Endothelial cell (in vitro differentiated cells): ENCODE data around the gene CFAP46. TPM values are rescaled to one million over a fixed set of nuclear protein-coding genes. Genes with fewer than 3 reads are reported as not detected.

Experiments
- DNase-seq: peaks from one replicate; pipeline ENCODE4 v3.0.0; 2021; ENCODE audit warnings: low spot score
- H3K27ac Mint-ChIP-seq: one replicate; pipeline ENCODE4 v1.8.0; 2021; ENCODE audit warnings: mixed read lengths, inconsistent platforms; ENCODE audit not compliant: unreplicated experiment
- H3K27me3 Mint-ChIP-seq: one replicate; pipeline ENCODE4 v1.8.0; 2021; ENCODE audit warnings: mild to moderate bottlenecking, moderate library complexity, mixed read lengths, inconsistent platforms; ENCODE audit not compliant: unreplicated experiment
- H3K36me3 Mint-ChIP-seq: one replicate; pipeline ENCODE4 v1.8.0; 2021; ENCODE audit warnings: mild to moderate bottlenecking, low read depth, mixed read lengths, inconsistent platforms; ENCODE audit not compliant: unreplicated experiment
- H3K4me1 Mint-ChIP-seq: one replicate; pipeline ENCODE4 v1.8.0; 2021; ENCODE audit warnings: mild to moderate bottlenecking, mixed read lengths, inconsistent platforms; ENCODE audit not compliant: unreplicated experiment
- H3K4me3 Mint-ChIP-seq: one replicate; pipeline ENCODE4 v1.8.0; 2021; ENCODE audit warnings: mild to moderate bottlenecking, mixed read lengths, inconsistent platforms; ENCODE audit not compliant: unreplicated experiment
- H3K9me3 Mint-ChIP-seq: one replicate; pipeline ENCODE4 v1.8.0; 2021; ENCODE audit warnings: mixed read lengths, inconsistent platforms; ENCODE audit not compliant: unreplicated experiment
- total RNA-seq: library from RNA; stranded (reverse); fragmentation: NEBNext Ultra II Directional; extraction: Animal tissue kit (Norgen Biotek cat#: 25700); gene quantifications from one replicate; pipeline ENCODE4 v1.2.1, GENCODE V29; 2021; ENCODE audit not compliant: unreplicated experiment
- TF ChIP-seq, protein P1 (sequence below): fragments of 200-600 bp; sonication (generic); IDR thresholded peaks from one replicate; pipeline ENCODE4 v1.5.0; 2021; ENCODE audit warnings: antibody characterized with exemption; ENCODE audit not compliant: unreplicated experiment

CFAP46 gene
- total RNA-seq, 1 donor from 2014 or later: 0.95 TPM

DNA sequence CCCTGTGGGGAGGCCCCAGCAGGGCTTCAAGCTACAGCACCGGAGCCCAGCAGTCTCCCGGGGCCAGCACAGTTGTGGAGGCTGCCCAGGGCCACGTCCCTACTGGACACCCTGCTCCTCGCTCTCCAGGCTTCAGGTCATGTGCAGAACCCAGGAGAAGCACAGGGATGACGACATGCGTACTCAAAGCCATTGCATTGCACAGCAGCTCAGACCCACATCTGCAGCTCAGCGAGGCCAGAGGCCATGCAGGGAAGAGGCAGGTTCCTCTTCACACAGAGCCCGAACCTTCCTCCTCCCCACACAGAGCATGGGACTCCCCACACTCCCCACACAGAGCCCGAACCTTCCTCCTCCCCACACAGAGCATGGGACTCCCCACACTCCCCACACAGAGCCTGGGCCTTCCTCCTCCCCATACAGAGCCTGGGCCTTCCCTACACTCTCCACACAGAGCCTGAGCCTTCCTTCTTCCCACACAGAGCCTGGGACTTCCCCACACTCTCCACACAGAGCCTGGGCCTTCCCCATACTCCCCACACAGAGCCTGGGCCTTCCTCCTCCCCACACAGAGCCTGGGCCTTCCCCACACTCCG lies 12.3 kb downstream of the CFAP46 start:
- Mint-ChIP-seq H3K36me3 (peaks cover 4% of the 10 kb centered on the region), H3K4me1 (peaks cover 2% of the 10 kb centered on the region), H3K27me3 (peaks cover 17% of the 10 kb centered on the region), H3K9me3 (no peaks in the 10 kb centered on the region), H3K4me3 (no peak overlapping the region), H3K27ac (no peak overlapping the region)
- no peak for DNase-seq
- TF ChIP-seq, protein P1, sequence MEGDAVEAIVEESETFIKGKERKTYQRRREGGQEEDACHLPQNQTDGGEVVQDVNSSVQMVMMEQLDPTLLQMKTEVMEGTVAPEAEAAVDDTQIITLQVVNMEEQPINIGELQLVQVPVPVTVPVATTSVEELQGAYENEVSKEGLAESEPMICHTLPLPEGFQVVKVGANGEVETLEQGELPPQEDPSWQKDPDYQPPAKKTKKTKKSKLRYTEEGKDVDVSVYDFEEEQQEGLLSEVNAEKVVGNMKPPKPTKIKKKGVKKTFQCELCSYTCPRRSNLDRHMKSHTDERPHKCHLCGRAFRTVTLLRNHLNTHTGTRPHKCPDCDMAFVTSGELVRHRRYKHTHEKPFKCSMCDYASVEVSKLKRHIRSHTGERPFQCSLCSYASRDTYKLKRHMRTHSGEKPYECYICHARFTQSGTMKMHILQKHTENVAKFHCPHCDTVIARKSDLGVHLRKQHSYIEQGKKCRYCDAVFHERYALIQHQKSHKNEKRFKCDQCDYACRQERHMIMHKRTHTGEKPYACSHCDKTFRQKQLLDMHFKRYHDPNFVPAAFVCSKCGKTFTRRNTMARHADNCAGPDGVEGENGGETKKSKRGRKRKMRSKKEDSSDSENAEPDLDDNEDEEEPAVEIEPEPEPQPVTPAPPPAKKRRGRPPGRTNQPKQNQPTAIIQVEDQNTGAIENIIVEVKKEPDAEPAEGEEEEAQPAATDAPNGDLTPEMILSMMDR: no peak

DNA sequence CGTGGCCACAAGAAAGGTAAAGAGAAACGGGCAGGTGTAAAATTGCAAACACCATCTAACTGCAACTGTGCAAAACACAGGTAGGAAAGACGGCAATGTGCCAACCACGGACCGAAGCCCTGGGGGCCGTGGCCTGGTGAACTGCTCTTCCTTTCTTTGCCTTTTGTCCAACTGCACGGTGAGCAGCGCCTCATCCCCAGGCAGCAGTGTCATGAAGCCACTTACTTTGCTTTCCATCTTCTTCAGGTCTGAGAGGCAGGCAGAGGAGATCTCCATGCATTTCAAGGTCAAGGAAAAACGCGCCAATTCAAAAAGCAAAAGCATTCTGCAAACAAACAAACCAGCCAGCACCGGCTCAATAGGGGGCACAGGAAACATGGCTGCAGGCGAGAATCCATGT lies 12.9 kb downstream of the CFAP46 start:
- Mint-ChIP-seq H3K36me3 (peaks cover 4% of the 10 kb centered on the region), H3K9me3 (no peaks in the 10 kb centered on the region), H3K27ac (peak overlapping the region; percentile 3), H3K27me3 (peaks cover 18% of the 10 kb centered on the region), H3K4me3 (no peak overlapping the region), H3K4me1 (peaks cover 2% of the 10 kb centered on the region)
- TF ChIP-seq, protein P1: no peak
- DNase-seq: no peak

DNA sequence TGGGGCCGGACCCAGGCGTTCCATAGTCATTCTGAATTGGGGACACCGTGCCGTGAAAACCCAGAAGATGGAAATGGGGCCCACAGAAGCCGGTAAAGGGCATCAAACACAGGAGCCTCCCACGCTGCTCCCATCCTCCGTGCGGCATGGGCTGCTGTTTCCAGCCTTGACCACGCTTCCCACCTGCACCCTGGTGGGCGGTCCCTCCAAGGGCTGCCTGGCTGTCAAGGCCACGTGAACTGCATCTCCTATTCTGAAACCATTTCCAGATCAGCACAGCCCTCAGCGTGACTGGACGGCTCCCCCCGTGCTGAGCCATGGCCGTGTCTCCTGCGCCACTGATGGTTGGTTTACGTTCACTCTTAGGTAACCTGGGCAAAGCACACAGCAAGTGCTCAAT lies 14.1 kb downstream of the CFAP46 start:
- Mint-ChIP-seq H3K4me1 (peaks cover 2% of the 10 kb centered on the region), H3K4me3 (no peak overlapping the region), H3K9me3 (no peaks in the 10 kb centered on the region), H3K36me3 (peaks cover 4% of the 10 kb centered on the region), H3K27me3 (peaks cover 18% of the 10 kb centered on the region), H3K27ac (no peak overlapping the region)
- TF ChIP-seq, protein P1: no peak
- DNase-seq: no peak

DNA sequence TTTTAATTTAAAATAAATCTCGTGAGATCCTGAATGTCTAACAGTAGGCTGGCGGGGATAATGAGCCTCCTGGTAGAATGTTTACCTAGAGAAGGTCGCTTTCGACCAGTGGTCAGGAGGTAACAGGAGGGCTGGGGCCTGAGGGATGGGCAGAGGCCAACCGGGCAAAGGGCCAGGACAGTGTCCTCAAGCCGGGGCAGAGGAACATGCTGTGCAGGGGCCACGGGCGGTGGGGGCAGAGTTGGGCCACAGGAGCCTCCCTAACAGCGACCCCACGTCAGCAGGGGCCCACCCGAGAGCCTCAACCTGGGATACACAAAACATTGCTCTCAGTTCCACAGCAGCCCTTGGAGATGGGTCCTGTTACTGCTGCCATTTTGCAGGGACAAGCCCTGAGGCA lies 14.5 kb downstream of the CFAP46 start:
- H3K36me3 Mint-ChIP-seq: peaks cover 4% of the 10 kb centered on the region
- peaks cover 2% of the 10 kb centered on the region for H3K4me1 Mint-ChIP-seq
- no peak overlapping the region for H3K4me3 Mint-ChIP-seq
- H3K9me3 Mint-ChIP-seq: no peaks in the 10 kb centered on the region
- DNase-seq: no peak
- peaks cover 18% of the 10 kb centered on the region for H3K27me3 Mint-ChIP-seq
- TF ChIP-seq, protein P1: no peak
- no peak overlapping the region for H3K27ac Mint-ChIP-seq

DNA sequence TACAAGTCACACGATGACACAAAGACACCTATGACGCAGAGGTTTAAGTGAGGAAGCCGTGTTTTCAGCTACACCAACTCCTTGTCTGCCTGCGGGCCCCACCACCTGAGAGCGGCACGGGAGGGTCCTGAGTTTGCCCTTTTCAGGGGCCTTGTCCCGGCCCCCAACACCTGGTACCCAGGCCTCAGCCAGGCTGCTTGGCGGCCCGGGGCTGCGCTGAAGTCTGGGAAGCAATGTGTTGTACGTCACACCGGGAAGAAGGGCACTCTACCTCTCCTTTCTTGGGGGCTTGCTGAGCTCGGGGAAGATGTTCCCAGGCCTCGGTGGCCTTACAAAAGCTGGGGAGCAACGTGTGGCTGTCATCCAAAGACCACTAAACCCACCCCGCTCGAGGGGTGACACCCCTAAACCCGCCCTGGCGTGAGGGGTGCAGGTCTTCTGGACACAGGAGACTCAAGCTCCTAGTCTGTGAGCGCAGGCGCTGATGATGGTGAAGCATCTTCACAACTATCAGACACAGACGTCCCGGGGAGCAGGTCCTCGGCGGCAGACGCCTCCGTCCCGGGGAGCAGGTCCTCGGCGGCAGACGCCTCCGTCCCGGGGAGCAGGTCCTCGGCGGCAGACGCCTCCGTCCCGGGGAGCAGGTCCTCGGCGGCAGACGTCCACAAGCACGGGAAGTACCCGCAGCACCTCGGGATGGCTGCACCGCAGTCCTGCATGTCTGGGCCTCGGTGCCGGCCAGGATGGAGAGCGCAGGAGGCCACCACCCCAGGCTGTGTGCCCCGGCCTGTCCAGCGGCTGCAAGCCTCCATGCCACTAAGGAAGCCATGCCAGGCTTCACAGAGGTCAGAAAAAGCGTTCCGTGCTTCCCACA lies 15.4 kb downstream of the CFAP46 start:
- Mint-ChIP-seq H3K4me3 (no peak overlapping the region), H3K4me1 (no peaks in the 10 kb centered on the region), H3K36me3 (peaks cover 4% of the 10 kb centered on the region), H3K9me3 (no peaks in the 10 kb centered on the region), H3K27ac (no peak overlapping the region), H3K27me3 (peaks cover 14% of the 10 kb centered on the region)
- TF ChIP-seq, protein P1: no peak
- DNase-seq: no peak
